Stomach (tissue), 9 donors: Measurements from ENCODE around the gene FGGY. TPM values are rescaled to one million over a fixed set of nuclear protein-coding genes. Genes with fewer than 3 reads are reported as not detected.
"Not testable (repeated sequence)": the region's sequence is repeated elsewhere in the genome, so short reads cannot be mapped to it uniquely, and the experiment has no call there.

Source experiments
- DNase-seq, 2 donors: peaks; one replicate each; pipeline versions ENCODE4 v3.0.0 to v3.0.0-alpha.2; 2013 to 2019
- H3K27ac ChIP-seq, 5 donors: fragments of 200-600 bp in 4 of 5; sonication (generic) in 4 of 5; one replicate each; pipeline ENCODE4 v1.5.1; 2013 to 2019; ENCODE audit warnings: mild to moderate bottlenecking in 1 of 5, moderate library complexity in 1 of 5
- H3K27me3 ChIP-seq, 3 donors: fragments of 200-600 bp; sonication (generic); one replicate each; pipeline ENCODE4 v1.5.1; 2017 to 2019; ENCODE audit warnings: mixed run types in 1 of 3
- H3K36me3 ChIP-seq, 4 donors: fragments of 200-600 bp; sonication (generic); 1 replicate in 3 of 4; 2 replicates in 1 of 4; pipeline ENCODE4 v1.5.1; 2016 to 2019
- H3K4me1 ChIP-seq, 4 donors: fragments of 200-600 bp; sonication (generic); one replicate each; pipeline ENCODE4 v1.5.1; 2016 to 2019
- H3K4me3 ChIP-seq, 4 donors: fragments of 200-600 bp; sonication (generic) in 3 of 4; one replicate each; pipeline ENCODE4 v1.5.1; 2016 to 2019; ENCODE audit warnings: mild to moderate bottlenecking in 1 of 4
- H3K9me3 ChIP-seq, 4 donors: fragments of 200-600 bp; sonication (generic); one replicate each; pipeline ENCODE4 v1.5.1; 2016 to 2019
- CTCF ChIP-seq, 7 experiments: fragments of 450-650 bp in 4 of 7; fragments of 200-600 bp in 3 of 7; sonication (generic) in 3 of 7; IDR thresholded peaks; one replicate each; pipeline ENCODE4 v1.5.1; 2016 to 2019; ENCODE audit warnings: antibody characterized with exemption in 7 of 7, control low read depth in 2 of 7, mild to moderate bottlenecking in 1 of 7
- EP300 ChIP-seq: sonication (generic); formaldehyde crosslinking; IDR thresholded peaks from one replicate; pipeline ENCODE4 v1.6.1; 2017; ENCODE audit warnings: antibody characterized with exemption
- POLR2A ChIP-seq, 4 donors: fragments of 450-650 bp; IDR thresholded peaks; one replicate each; pipeline ENCODE4 v1.6.1; 2016; ENCODE audit warnings: antibody characterized with exemption in 4 of 4, control low read depth in 2 of 4, mild to moderate bottlenecking in 1 of 4, moderate library complexity in 1 of 4
- POLR2AphosphoS5 ChIP-seq, 3 donors: sonication (generic); formaldehyde crosslinking; IDR thresholded peaks; one replicate each; pipeline ENCODE4 v1.6.1; 2016; ENCODE audit warnings: antibody characterized with exemption in 3 of 3
- WGBS, 5 donors: extraction: QIAGEN DNeasy Blood & Tissue Kit in 3 of 5; methylation state at CpG; one replicate each; pipeline versions ENCODE4 v1.1.5 to v1.1.7; 2013 to 2018; 5-methylcytosine and 5-hydroxymethylcytosine counted together
- intact Hi-C: fragments of 100-400 bp; cut with DNase I; formaldehyde crosslinking; loops from one replicate; pipeline ENCODE4 v1.15.1; 2023; ENCODE audit warnings: low total_unique reads
- polyA plus RNA-seq, 3 donors: library from polyadenylated mRNA; stranded (reverse); fragments of 200-250 nt; gene quantifications; one replicate each; pipeline ENCODE4 v1.2.3, GENCODE V29; 2013
- total RNA-seq, 5 donors: library from RNA; depleted of rRNA; stranded (reverse); fragments of >200 nt; gene quantifications; one replicate each; pipeline versions ENCODE4 v1.1.0 to v1.2.3, GENCODE V29; 2014 to 2016
- donor health status: healthy with polysubstance abuse.
- donor health status: Bipolar disorder and iron deficiency.
- donor health status: healthy.

Gene FGGY
- total and polyA plus RNA-seq, 8 donors = 6.2 to 40.6 (median 10.8) TPM

DNA sequence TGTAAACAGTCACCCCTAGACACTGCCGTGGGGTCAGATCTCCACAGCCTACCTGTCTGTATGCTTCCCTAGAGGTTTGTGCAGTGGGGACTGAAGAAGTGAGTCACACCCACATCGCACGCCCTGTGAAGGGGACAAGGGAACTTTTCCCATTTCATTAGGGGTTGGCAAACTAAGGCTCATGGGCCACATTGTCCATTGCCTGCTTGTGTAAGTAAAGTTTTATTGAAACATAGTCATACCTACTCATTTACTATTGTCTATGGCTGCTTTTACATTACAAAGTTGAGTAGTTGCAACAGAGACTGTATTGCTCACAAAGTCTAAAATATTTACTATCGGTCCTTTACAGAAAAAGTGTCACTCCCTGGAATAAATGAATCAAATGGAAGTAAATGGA, 2.5 kb upstream of the FGGY start:
- no peaks in the 10 kb centered on the region for H3K9me3 ChIP-seq
- no peak overlapping the region for H3K4me3 ChIP-seq
- H3K27ac ChIP-seq = peak overlapping the region in 1 of 5 donors; percentile 94
- intact Hi-C loops = no loop called here
- TF ChIP-seq POLR2AphosphoS5 (IDR thresholded peaks at IDR 0.05) (no peak), EP300 (no peak), POLR2A (IDR thresholded peaks at IDR 0.05) (no peak), CTCF (IDR thresholded peaks at IDR 0.05) (no peak)
- peaks cover 21 to 39% (median 32%) of the 10 kb centered on the region in 4 donors for H3K4me1 ChIP-seq
- H3K27me3 ChIP-seq = no peaks in the 10 kb centered on the region
- no peak for DNase-seq
- no peaks in the 10 kb centered on the region for H3K36me3 ChIP-seq
- 92 to 100% (median 97%) methylated on average over 4 of the region's 4 CpGs for WGBS, 5 donors

DNA sequence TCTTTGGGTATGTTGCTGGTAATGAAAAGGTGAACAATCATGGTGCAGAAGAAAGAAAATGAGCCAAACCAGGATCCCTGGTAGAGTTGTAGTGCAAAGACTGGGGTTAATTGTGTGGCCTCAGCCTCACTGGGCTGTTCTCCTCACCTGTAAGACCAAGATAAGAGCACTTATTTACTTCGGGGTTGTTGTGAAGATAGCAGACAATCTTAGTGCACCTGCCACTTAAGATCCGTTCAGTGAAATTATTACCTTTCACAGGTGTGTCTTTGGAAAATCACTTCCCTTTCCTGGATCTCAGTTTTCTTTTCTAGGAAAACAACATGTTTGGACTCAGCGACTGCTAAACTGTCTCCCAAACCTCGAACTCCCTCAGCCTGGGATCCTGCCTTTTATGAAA, 1.3 kb upstream of the FGGY start:
- WGBS, 5 donors = 22 to 38% (median 30%) methylated on average over 4 of the region's 4 CpGs
- peak in 1 of 2 donors; percentile 38 for DNase-seq

GRCh38 chr1:59298026-59298583, 1.2 kb downstream of the FGGY start:
- Histone ChIP-seq H3K4me1 (peaks cover 21 to 34% (median 28%) of the 10 kb centered on the region in 4 donors), H3K27ac (peak overlapping the region; percentile 34 to 99 (median 96)), H3K9me3 (no peaks in the 10 kb centered on the region), H3K27me3 (no peaks in the 10 kb centered on the region), H3K4me3 (no peak overlapping the region), H3K36me3 (peaks cover 0 to 5% (median 0%) of the 10 kb centered on the region in 4 donors)
- TF ChIP-seq CTCF (IDR thresholded peaks at IDR 0.05) (no peak), EP300 (no peak), POLR2AphosphoS5 (IDR thresholded peaks at IDR 0.05) (no peak), POLR2A (IDR thresholded peaks at IDR 0.05) (no peak)
- WGBS, 5 donors = 48 to 78% (median 70%) methylated on average over 2 of the region's 2 CpGs
- intact Hi-C loops = no loop called here
- peak in 1 of 2 donors; percentile 76 for DNase-seq

More for the DNA sequence above, 1.3 kb upstream of the FGGY start:
- intact Hi-C loops = no loop called here
- H3K36me3 ChIP-seq = no peaks in the 10 kb centered on the region
- H3K4me1 ChIP-seq = peaks cover 21 to 39% (median 30%) of the 10 kb centered on the region in 4 donors
- no peaks in the 10 kb centered on the region for H3K27me3 ChIP-seq
- peak overlapping the region; percentile 92 to 99 (median 96) for H3K27ac ChIP-seq
- H3K9me3 ChIP-seq = no peaks in the 10 kb centered on the region
- H3K4me3 ChIP-seq = peak overlapping the region; percentile 45 to 53 (median 49)
- no peak for TF ChIP-seq POLR2AphosphoS5 (IDR thresholded peaks at IDR 0.05)
- TF ChIP-seq EP300 = no peak

- Histone ChIP-seq H3K4me1 (peaks cover 21 to 34% (median 28%) of the 10 kb centered on the region in 4 donors), H3K36me3 (peaks cover 0 to 5% (median 0%) of the 10 kb centered on the region in 4 donors), H3K9me3 (no peaks in the 10 kb centered on the region), H3K27ac (peak overlapping the region in 4 of 5 donors; percentile 94 to 99 (median 97)), H3K4me3 (no peak overlapping the region), H3K27me3 (no peaks in the 10 kb centered on the region)
- no peak for DNase-seq
- TF ChIP-seq POLR2AphosphoS5 (IDR thresholded peaks at IDR 0.05) (peak in 1 of 3 donors; percentile 23), CTCF (IDR thresholded peaks at IDR 0.05) (no peak)
- WGBS, 5 donors = 87 to 96% (median 95%) methylated on average over 6 of the region's 6 CpGs
- intact Hi-C loops = no loop called here
Observed at GRCh38 chr1:59298710-59299346, 1.9 kb downstream of the FGGY start.

GRCh38 chr1:59299670-59300069, 2.8 kb downstream of the FGGY start:
- H3K27me3 ChIP-seq, intact Hi-C loops, DNase-seq, H3K9me3 ChIP-seq, H3K4me3 ChIP-seq, H3K36me3 ChIP-seq: not testable (repeated sequence)
- Histone ChIP-seq H3K27ac (peak overlapping the region in 2 of 5 donors; percentile 94 to 98), H3K4me1 (peaks cover 21 to 34% (median 28%) of the 10 kb centered on the region in 4 donors)
- WGBS, 5 donors = 95 to 97% (median 96%) methylated on average over 11 of the region's 11 CpGs
